DMS153 treated with DMSO at 0.1 percent for 48 hours (cell line): Measurements from ENCODE around the gene SCCPDH.

ENCODE experiments used
- DNase-seq: peaks from one replicate; lab custom pipeline; 2025; ENCODE audit not compliant: unreplicated experiment; lab: John Stamatoyannopoulos, UW

The SCCPDH gene

DNA sequence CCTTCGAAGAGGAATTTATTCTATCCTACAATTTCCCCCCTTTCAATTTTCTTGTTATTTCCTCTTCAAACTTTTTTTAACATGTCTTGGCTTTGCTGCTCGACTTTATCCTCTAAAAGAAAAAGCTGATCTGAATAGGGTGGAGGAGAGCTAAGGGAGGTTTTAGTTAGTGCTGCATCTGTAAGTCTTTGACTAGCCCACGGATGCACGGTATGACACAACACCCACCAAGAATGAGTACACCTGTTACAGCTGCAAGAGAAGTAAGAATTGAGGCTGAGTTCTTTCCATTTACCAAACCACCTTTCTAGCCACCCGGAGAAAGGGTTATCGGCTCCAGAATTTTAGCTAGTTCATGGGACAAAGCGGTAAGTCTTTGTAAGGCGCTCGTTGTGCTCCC, 23.8 kb downstream of the SCCPDH start:
- no peak for DNase-seq

- no peak for DNase-seq
Measured at GRCh38 chr1:246748867-246749266, 24.7 kb downstream of the SCCPDH start.

GRCh38 chr1:246750752-246751151, 26.5 kb downstream of the SCCPDH start:
- no peak for DNase-seq

DNA sequence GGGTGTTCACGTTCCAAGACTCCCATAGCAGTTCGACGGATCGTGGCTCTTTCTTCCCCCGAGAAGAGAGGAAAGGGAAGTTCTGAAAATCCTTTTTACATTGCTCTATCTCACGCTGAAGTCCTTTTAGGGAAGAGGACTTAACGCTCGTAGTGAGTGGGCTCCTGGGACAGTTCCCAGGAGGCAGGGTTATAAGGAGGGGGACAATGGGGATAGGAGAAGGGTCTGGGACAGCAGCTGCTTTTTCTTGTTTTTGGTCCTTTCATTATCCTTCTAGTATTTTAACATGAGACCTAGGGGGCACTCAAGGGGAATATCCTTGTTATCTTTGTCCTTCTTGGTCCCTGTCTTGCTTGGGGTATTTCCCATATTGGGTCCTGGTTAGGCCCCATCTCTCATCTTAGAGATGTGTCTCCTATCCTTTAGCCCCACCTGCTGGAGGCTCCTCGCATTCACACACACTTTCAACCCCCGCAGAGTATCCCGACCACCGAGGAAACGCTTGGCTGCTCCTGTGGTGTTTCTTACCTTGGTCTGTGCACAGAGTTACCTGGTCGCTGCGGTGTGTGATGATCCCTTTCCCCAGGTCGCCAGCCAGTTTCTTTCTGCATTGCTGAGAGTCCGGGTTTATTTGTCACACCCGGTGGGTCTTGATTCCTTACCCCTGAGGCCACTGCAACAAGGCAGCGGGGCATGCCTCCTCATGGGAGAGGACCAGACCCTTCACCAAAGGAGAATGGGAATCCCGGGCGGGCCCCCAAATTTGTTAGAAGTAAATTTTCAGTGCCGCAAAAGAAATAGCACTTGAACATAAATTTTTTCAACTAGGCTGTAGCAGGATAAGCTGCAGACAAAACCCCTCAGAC, 29.7 kb downstream of the SCCPDH start:
- peak; percentile 41 for DNase-seq

DNA sequence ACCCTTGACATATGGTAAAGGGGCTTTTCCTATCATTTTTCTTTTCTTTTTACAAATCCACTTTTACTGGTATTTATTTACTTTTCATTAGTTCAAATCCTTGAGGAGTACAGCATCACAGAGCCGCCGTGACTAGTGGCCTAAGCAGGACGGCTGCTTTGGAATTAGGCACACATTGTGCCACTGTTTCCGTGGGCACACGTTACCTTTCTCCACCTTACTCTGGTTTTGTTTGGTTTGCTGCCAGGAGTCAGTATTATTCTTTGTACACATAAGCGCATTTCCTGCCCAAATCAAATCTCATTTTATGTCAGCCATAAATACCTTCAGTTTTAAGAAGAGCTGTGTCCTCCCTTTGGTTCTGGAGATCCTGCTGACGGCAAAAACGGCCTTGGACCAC, 31.2 kb downstream of the SCCPDH start:
- DNase-seq, result no peak

DNA sequence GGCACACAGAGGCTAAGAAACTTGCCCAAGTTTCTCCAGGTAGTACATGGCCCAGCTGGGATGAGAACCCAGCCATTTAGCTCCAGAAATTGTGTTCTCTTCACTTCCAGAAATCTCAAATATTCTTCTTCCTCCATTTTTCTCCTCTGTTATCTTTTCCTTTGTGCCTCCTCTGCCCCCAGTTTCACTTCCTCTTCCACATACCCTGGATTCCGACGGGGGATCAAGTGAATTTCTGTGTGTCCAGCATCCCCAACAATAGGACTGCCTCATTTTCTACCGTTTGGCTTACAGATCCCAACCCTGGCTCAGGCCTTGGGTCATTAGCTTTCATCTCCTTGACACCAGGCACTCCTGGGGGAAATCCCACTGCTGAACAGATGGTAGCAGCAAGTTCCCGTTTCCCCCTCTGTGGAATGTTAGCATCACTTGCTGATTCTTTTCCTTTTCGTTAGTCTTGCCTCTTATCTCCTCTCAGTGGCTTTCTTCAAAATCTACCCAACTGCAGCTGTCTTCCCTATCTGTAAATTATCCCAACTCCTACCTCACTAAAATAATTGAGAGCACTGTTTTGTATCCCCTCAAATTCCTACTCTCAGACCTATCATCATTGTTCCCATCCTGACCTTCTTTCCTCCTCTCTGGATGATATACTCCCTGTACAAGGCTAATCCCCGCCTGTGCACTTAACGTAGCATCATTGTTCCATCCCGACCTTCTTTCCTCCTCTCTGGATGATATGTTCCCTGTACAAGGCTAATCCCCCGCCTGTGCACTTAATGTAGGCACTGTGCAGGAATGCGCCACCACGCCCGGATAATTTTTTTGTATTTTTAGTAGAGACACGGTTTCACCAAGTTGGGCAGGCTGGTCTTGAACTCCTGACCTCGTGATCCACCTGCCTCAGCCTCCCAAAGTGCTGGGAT, 36.5 kb downstream of the SCCPDH start:
- no peak for DNase-seq

DNA sequence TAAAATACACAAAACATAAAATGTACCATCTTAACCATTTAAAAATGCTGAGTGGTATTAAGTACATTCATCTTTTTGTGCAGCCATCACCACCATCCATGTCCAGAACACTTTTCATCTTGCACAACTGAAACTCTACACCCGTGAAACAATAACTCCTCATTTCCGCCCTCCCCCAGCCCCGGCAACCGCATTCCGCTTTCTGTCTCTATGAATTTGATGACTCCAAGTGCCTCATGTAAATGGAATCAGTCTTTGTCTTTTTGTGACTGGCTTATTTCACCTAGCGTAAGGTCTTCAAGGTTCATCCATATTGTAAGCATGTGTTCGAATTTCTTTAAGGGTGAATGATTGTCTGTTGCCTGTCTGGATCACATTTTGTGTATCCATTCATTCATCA, 37.2 kb downstream of the SCCPDH start:
- no peak for DNase-seq

- DNase-seq, result no peak
Measured at GRCh38 chr1:246765521-246765920, 41.3 kb downstream of the SCCPDH start.

DNA sequence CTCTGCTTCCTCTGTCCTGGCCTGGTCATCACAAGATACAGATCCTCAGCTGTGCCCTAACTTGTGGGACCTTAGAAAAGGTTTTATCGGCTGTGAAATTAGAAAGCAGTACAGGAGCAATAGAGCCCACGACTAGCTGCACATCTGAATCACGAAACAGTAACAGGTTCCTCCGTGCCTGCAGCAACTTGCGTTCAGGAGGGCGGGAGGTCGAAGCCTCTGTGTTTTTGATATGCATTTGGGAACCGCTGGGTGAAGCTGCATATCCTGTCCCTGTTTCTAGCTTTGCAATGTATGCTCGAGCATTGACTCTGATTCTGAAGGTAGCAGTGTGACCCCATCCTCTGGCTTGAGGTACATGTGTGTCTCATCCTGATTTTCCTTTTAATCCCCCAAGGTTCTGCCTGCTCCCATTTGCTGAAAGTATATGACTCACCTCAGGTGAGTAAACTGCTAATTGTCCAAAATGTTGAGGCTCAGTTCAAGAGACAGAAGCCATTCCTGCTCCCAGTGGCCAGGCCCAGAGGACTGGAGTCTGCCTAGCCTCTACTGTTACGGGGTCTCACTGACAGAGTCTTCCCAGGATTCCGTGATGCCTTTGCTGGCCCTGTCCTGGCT, 44.3 kb downstream of the SCCPDH start:
- no peak for DNase-seq

- no peak for DNase-seq
Measured at GRCh38 chr1:246769306-246769705, 45.1 kb downstream of the SCCPDH start.

- DNase-seq, result no peak
Measured at GRCh38 chr1:246771366-246771765, 47.2 kb downstream of the SCCPDH start.

DNA sequence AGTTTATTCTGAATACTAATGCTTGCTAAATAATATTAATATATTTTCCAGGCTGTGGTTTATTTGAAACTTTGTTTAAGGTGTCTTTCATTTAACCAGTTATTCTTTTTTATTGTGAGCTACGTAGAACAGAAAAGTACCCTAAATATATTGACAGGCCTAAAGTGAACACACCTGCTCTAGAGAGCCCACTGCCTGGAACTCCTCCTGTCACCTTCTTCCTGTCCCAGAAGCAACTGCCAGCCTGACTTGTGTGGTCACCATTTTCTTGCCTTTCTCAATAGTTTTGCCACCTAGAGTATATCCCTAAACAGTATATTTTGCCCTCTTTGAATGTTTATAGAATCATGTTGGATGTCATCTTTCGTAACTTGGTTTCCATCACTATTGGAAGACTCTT, 48.5 kb downstream of the SCCPDH start:
- no peak for DNase-seq

DNA sequence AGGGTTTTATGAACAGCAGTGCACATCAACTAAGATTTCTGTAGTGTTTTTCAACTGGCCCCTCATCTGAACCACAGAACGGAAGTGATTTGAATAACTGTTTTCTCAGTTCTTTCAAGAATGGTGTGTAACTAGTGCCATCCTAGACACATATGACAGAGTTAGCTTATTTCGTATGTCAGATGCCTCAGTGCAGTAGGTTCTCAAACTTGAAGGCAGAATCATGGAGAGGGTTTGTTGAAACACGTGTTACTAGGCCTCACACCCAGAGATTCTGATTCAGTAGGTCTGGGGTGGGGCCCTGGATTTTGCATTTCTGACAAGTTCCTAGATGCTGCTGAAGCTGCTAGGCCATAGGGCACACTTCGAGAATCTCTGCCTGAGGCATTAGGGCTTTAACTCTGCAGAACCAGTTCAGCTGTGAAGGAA, 49.0 kb downstream of the SCCPDH start:
- no peak for DNase-seq

DNA sequence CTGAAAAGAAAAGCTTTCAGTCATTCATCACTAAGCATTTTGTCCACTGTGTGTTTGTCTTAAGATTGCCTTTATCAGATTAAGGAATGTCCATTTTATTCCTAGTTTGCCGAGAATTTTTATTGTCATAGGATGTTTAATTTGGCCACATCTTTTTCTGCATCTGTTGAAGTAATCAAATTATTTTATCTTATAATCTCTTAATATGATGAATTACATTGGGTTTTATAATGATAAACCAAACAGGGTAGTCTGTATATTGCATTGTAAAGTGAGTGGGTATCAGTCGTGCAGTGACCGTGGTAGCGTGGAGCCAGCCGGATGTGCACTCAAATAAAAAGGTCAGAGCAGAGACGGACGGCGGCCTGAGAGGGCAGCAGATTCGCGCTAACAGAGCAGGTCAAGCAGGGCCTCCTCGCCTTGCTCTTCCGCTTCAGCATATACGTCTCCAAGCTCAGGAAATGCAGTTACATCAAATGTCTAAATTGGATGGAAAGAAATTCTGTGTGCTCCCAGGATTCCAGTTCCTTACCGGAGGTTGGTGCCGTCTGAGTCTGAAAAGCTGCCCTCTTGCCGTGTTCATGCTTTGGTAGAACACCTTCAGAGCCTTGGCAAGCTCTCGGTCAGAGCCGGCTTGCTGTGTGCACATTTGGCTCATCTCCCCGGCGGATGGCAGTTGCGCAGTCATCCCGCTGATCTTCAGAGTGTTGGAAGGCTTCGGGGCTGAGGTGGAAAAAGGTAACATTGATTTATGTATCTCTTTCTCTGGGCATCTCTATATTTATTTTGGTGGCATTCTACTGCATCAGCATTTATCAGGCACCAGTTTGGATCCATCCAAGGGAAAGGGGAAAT, 51.5 kb downstream of the SCCPDH start:
- DNase-seq, result no peak

- no peak for DNase-seq
Measured at GRCh38 chr1:246776923-246777322, 52.7 kb downstream of the SCCPDH start.

DNA sequence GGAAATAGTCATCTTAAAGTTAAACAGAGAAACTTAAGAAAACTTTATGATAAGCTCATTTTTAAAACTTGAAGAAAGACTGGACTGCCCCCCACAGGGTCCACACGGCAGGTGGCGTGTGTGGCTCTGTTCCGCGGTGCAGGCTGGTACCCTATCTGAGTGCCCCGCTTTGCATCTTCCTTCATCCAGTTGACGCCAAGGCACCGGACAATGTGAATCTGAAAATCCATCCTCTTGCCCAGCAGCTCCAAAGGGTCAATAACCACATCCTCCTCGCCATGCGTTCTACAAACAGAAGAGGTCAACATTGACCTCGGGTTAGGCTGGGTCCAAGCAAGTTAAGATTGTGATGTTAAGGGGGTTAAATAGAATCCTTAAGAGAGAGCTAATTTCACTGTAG, 54.5 kb downstream of the SCCPDH start:
- DNase-seq, result no peak

DNA sequence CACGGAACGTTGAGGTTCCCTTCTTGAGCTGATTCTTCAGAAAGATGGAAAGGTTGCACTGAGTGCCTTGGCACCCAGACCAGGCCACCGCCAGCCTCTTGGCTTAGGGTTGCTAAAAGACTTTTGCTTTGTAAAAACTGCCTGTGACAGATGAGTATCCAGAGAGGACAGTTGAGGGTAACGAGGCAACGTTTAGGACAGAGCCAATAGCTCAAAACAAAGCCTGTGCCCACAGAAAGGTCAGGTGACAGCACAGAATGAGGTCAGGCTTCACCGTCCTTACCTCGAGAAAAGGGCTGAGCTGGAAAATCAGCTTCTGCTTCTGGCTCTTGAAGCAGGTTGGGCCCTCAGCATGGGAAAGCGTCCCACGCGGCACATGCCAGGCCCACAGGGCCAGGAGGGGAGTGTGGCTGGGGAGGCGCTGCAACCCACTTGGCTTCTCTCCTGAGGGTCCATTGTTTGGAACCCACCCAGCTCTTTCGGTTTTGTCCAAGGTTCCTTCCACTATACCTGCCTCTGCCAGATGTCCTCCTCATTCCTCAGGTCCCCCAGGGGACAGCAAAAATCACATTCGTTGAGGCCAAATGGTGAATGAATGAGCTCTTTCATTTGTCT, 55.5 kb downstream of the SCCPDH start:
- no peak for DNase-seq

GRCh38 chr1:246780264-246780663, 56.1 kb downstream of the SCCPDH start:
- no peak for DNase-seq

- no peak for DNase-seq
Measured at GRCh38 chr1:246781212-246781611, 57.0 kb downstream of the SCCPDH start.
